ENCODE measurements around the gene CCNY.
"Not testable (repeated sequence)": the region's sequence is repeated elsewhere in the genome, so short reads cannot be mapped to it uniquely, and the experiment has no call there.

DNA sequence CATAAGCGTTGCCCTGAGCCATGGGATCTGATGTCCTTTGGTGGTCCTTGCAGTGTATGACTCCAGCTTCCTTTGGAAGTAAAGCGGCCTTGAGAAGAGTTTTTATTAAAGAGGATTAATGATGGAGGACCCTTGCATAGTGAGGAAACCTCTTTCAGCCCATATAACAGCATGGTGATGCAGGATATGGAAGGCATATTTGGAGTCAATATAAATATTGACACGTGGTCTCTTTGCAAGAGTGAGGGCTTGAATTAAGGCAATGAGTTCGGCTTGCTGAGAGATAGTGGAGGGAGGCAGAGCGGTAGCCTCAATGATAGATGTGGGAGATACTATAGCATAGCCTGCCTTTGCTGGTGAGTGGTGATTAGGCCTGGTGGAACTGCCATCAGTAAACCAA, 67.2 kb downstream of the CCNY start:
- TF ChIP-seq POLR2AphosphoS5, CTCF, POLR2A, EP300 (IDR thresholded peaks at IDR 0.05): not testable (repeated sequence)
